Measurements from ENCODE around the gene GRIK4.

- TF ChIP-seq CTCF (IDR thresholded peaks at IDR 0.05) (no peak), POLR2A (IDR thresholded peaks at IDR 0.05) (no peak)
Observed at GRCh38 chr11:120928627-120929026, 417.1 kb downstream of the GRIK4 start.
